SU-DHL-6 (cell line): ENCODE measurements around the gene OTUD5.
"Not testable (repeated sequence)": the region's sequence is repeated elsewhere in the genome, so short reads cannot be mapped to it uniquely, and the experiment has no call there.

ENCODE experiments used
- H2AFZ ChIP-seq: fragments of 200-600 bp; sonication (generic); 2 replicates; pipeline ENCODE4 v1.6.1; 2014; ENCODE audit warnings: low read depth, mild to moderate bottlenecking, moderate library complexity, mixed read lengths, antibody characterized with exemption, low read length; ENCODE audit not compliant: severe bottlenecking
- H3F3A ChIP-seq: fragments of 200-600 bp; shearing (Covaris generic); 2 replicates; pipeline ENCODE4 v1.6.0; 2016; ENCODE audit warnings: antibody characterized with exemption, mild to moderate bottlenecking; ENCODE audit not compliant: insufficient read depth
- H3K27ac ChIP-seq: fragments of 200-600 bp; sonication (generic); 2 replicates; pipeline ENCODE4 v1.5.1; 2016; ENCODE audit warnings: low read depth, mild to moderate bottlenecking, low read length, moderate library complexity, mixed read lengths
- H3K27me3 ChIP-seq: fragments of 200-600 bp; sonication (generic), shearing (Covaris generic); 2 replicates; pipeline ENCODE4 v1.6.0; 2014; ENCODE audit warnings: mild to moderate bottlenecking, low read length
- H3K36me3 ChIP-seq: fragments of 200-600 bp; sonication (generic); 2 replicates; pipeline ENCODE4 v1.6.1; 2014; ENCODE audit warnings: mild to moderate bottlenecking, low read length, mixed read lengths
- H3K4me2 ChIP-seq: fragments of 300-600, 200-600 bp; shearing (Covaris generic), sonication (generic); 2 replicates; pipeline ENCODE4 v1.6.0; 2014; ENCODE audit warnings: low read length, low read depth, mild to moderate bottlenecking; ENCODE audit not compliant: poor library complexity, severe bottlenecking
- H3K4me3 ChIP-seq: fragments of 200-600 bp; sonication (generic); 2 replicates; pipeline ENCODE4 v1.5.1; 2014; ENCODE audit warnings: antibody characterized with exemption, low read length, mild to moderate bottlenecking, mixed read lengths; ENCODE audit not compliant: insufficient read depth, poor library complexity, severe bottlenecking
- H3K79me2 ChIP-seq: fragments of 200-600 bp; sonication (generic); 2 replicates; pipeline ENCODE4 v1.6.1; 2014; ENCODE audit warnings: mild to moderate bottlenecking, low read length, moderate library complexity; ENCODE audit not compliant: insufficient read depth
- H3K9ac ChIP-seq: fragments of 200-600 bp; sonication (generic); 2 replicates; pipeline ENCODE4 v1.7.0; 2014; ENCODE audit warnings: mild to moderate bottlenecking, low read length
- H3K9me2 ChIP-seq: fragments of 200-600 bp; sonication (generic); replicated peaks from 2 replicates; pipeline ENCODE4 v1.6.1; 2014; ENCODE audit warnings: low read length; ENCODE audit not compliant: insufficient read depth
- H3K9me3 ChIP-seq: fragments of 200-600 bp; sonication (generic); 2 replicates; pipeline ENCODE4 v1.6.1; 2014; ENCODE audit warnings: low read length, mixed read lengths; ENCODE audit not compliant: insufficient read depth
- H4K20me1 ChIP-seq: fragments of 200-600 bp; sonication (generic); 2 replicates; pipeline ENCODE4 v1.6.1; 2014; ENCODE audit warnings: low read depth, mild to moderate bottlenecking, antibody characterized with exemption, low read length, moderate library complexity, mixed read lengths
- EZH2phosphoT487 ChIP-seq: fragments of 200-600 bp; sonication (generic), shearing (Covaris generic); conservative IDR thresholded peaks from 2 replicates; pipeline ENCODE4 v1.6.1; 2018; ENCODE audit warnings: mild to moderate bottlenecking, antibody characterized with exemption, low read length, moderate library complexity, mixed read lengths
- TF ChIP-seq, protein P1 (sequence below): fragments of 200-600 bp; sonication (generic); IDR thresholded peaks from one replicate; pipeline ENCODE4 v1.5.1; 2017; ENCODE audit warnings: antibody characterized with exemption, mild to moderate bottlenecking, low read length, moderate library complexity; ENCODE audit not compliant: insufficient read depth, poor library complexity, severe bottlenecking

The OTUD5 gene

GRCh38 chrX:48890296-48890925 is 67.0 kb downstream of the OTUD5 start:
- H3K9ac ChIP-seq, result 0 out of 2 replicates have a peak overlapping the region, but pooled peaks have one; percentile 41
- no peak overlapping the region for H2AFZ ChIP-seq

GRCh38 chrX:48886586-48886985 is 70.8 kb downstream of the OTUD5 start:
- not testable (repeated sequence) for H2AFZ ChIP-seq, H3K79me2 ChIP-seq, H3K9me2 ChIP-seq, H4K20me1 ChIP-seq, H3K9ac ChIP-seq, H3K4me2 ChIP-seq, H3K27ac ChIP-seq, H3K27me3 ChIP-seq, H3K4me3 ChIP-seq, H3K36me3 ChIP-seq, H3K9me3 ChIP-seq, H3F3A ChIP-seq

More at GRCh38 chrX:48890296-48890925, 67.0 kb downstream of the OTUD5 start:
- Histone ChIP-seq H4K20me1 (no peaks in the 10 kb centered on the region), H3K79me2 (no peaks in the 10 kb centered on the region), H3K4me3 (no peak overlapping the region), H3K4me2 (peak overlapping the region; percentile 62), H3K27me3 (no peaks in the 10 kb centered on the region), H3F3A (no peaks in the 10 kb centered on the region), H3K27ac (no peak overlapping the region), H3K9me3 (no peaks in the 10 kb centered on the region), H3K36me3 (no peaks in the 10 kb centered on the region), H3K9me2 (no peaks in the 10 kb centered on the region)
- TF ChIP-seq EZH2phosphoT487, result no peak
- TF ChIP-seq, protein P1, sequence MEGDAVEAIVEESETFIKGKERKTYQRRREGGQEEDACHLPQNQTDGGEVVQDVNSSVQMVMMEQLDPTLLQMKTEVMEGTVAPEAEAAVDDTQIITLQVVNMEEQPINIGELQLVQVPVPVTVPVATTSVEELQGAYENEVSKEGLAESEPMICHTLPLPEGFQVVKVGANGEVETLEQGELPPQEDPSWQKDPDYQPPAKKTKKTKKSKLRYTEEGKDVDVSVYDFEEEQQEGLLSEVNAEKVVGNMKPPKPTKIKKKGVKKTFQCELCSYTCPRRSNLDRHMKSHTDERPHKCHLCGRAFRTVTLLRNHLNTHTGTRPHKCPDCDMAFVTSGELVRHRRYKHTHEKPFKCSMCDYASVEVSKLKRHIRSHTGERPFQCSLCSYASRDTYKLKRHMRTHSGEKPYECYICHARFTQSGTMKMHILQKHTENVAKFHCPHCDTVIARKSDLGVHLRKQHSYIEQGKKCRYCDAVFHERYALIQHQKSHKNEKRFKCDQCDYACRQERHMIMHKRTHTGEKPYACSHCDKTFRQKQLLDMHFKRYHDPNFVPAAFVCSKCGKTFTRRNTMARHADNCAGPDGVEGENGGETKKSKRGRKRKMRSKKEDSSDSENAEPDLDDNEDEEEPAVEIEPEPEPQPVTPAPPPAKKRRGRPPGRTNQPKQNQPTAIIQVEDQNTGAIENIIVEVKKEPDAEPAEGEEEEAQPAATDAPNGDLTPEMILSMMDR, result no peak

DNA sequence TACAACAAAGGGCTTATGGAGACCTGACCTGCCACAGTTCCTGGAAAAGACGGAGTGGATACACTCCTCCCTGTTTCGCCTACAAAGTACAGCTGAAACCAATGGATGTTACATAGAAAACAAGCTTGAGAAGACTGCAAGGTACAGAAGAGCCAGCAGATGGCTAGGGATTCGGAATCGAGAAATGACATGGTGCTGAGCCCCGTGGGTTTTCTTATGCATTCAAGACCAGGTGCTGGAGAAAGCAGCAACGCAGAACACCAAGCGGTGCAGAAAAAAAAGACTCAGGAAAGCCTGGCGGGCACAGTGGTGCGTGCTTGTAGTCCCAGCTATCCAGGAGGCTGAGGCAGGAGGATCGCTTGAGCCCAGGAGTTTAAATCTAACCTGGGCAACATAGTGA is 73.7 kb downstream of the OTUD5 start:
- Histone ChIP-seq H3K27ac (no peak overlapping the region), H3K9me3 (no peaks in the 10 kb centered on the region), H3K79me2 (no peaks in the 10 kb centered on the region)

DNA sequence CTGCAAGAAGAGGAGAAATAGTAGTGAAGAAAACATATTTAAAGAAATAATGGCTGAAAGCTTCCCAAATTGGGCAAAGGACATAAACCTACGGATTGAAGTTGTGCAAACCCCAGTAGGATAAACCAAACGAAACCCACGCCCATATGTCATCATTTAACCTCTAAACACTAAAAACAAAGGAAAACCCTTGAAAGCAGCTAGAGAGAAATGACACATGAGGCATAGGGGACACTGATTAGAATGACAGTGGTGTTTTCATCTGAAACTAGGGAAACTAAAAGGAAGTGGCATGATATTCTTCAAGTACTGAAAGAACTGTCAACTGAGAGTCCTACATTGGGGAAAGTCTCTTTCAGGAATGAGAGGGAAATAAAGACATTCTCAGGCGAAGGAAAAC is 80.5 kb downstream of the OTUD5 start:
- not testable (repeated sequence) for H3K9me2 ChIP-seq, H3K36me3 ChIP-seq, H4K20me1 ChIP-seq, H2AFZ ChIP-seq, H3K9me3 ChIP-seq, H3K27ac ChIP-seq, H3K4me2 ChIP-seq, H3K9ac ChIP-seq, H3K27me3 ChIP-seq, H3K79me2 ChIP-seq, H3F3A ChIP-seq, H3K4me3 ChIP-seq

More for the DNA sequence above, 73.7 kb downstream of the OTUD5 start:
- H3K9ac ChIP-seq, result no peak overlapping the region
- H3K36me3 ChIP-seq, result no peaks in the 10 kb centered on the region
- no peak overlapping the region for H3K4me2 ChIP-seq
- no peak for TF ChIP-seq EZH2phosphoT487
- TF ChIP-seq, protein P1, result no peak
- no peaks in the 10 kb centered on the region for H3K27me3 ChIP-seq
- no peaks in the 10 kb centered on the region for H4K20me1 ChIP-seq
- H2AFZ ChIP-seq, result no peak overlapping the region
- H3K9me2 ChIP-seq, result no peaks in the 10 kb centered on the region
- H3K4me3 ChIP-seq, result no peak overlapping the region
- no peaks in the 10 kb centered on the region for H3F3A ChIP-seq
